HG02642 (cell line): ENCODE results near the gene TOMM40L.

Experiments
- ATAC-seq: cut with Tn5 transposase; IDR thresholded peaks from one replicate; pipeline ENCODE4 v1.9.1; 2021; ENCODE audit warnings: mild to moderate bottlenecking; ENCODE audit not compliant: unreplicated experiment, poor library complexity

The TOMM40L gene

DNA sequence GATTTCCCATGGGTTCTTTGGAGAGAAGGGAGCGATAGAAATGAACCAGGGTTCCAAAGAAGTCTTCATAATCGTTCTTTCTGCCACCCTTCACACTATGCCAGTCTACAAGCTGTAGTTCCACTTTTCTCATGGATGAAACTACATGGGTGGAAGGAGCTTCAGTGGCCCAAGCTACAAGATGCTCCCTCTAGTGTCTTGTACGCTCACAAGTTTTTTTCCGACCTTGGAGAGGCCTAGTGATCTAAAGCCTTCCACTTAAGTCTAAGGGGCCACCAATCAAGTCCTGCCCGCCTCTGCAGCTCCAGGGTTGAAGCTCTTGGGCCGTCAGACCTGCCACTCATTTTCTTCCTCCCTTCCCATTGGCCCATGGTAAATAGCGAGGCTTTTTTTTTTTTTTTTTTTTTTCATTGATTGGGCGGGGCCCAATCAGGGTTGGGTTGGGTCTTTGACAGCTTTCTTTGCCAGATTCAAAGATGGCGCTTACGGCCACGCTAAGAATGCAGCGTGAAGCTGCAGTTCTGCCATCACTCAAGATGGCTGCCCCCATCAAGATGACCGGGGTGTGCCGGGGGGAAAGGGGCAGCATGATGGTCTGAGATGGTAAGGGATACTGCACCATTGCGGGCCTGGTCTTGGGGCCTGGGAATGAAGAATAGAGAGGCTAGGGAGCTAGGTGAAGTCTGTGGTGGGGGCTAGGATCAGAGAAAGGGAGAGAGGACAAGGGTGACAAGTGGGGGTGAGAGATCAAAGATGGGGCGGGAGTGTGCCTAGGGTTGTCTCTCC is at the start of gene TOMM40L:
Gene TOMM40L (plus strand): TSS at position 527 of the 786 bp plus-strand sequence. CDS start 430 bp downstream, outside the sequence.
- ATAC-seq: peak; percentile 95

DNA sequence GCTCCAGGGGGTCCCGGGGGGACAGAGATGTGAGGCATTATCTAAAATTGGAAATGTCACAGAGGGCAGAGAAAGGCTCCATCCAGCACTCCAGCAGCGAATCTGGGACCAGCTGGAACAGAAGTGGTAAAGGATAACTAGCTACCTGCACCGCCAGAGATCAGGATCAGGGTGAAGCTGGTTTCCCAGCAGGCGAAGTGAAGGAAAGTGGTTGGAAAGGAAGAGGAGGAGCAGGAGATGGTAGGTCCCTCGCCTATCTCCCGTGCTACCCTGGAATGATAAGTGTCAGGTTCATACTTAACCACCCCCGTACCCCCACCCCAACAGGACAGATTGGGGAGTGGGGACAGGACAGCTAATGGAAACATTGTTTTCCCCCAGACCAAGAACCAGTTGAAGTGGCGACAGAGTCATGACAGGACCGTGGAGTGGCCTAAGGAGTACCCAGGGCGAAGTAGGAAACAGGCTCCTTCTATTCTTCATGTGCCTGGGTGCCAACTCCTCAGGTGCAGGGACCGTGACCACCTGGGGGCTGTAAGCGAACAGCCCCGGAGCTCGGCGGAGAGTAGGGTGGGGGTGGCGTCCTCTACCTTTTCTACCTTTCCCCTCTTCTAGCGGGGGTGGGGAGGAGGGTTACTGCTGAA is 49.3 kb upstream of the TOMM40L start:
- no peak for ATAC-seq

GRCh38 chr1:161177112-161177935 is 48.5 kb upstream of the TOMM40L start, which contains the start of gene B4GALT3:
Gene B4GALT3 (minus strand): TSS chr1:161177507. CDS start chr1:161176060, 1,447 bp downstream.
- peak; percentile 87 for ATAC-seq

- ATAC-seq: no peak
Observed at GRCh38 chr1:161177936-161178244, 48.0 kb upstream of the TOMM40L start.

DNA sequence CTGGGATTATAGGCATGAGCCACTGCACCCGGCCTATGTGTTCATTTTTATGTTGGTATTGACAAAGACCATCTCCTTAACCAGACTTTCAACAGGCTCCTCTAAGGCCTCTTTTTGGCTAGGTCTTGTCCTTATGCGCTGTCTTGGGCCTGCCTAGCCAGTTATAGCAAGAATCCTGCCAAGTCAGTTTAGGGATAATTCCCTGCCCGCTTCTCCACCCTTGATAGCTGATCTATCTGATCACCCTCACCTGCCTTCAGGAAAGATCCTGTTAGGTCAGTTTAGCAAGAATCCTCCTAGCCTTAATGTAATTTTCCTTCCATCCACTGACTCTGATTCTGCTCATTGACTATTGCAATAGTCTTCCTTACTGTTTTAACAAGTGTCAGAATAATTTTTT is 46.2 kb upstream of the TOMM40L start:
- ATAC-seq: no peak

DNA sequence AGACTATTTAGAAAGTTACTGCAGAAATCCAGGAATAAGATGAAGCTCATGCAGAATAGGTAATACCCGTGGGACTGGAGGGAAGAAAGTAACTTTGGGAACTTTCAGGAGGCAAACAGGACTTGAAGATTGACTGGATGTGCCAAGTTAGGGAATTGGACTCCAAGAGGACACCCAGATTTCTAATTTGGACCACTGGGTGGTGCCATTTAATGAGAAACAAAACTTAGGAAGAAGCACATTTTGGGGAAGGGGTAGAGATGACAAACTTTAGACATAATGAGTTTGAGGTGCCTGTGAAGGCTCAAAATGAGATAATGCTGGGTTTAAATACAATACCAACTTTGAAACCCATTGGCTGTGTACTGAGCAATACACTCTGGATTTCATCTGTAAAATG is 45.2 kb upstream of the TOMM40L start:
- ATAC-seq: no peak

- ATAC-seq: no peak
Observed at GRCh38 chr1:161182214-161182613, 43.6 kb upstream of the TOMM40L start.

DNA sequence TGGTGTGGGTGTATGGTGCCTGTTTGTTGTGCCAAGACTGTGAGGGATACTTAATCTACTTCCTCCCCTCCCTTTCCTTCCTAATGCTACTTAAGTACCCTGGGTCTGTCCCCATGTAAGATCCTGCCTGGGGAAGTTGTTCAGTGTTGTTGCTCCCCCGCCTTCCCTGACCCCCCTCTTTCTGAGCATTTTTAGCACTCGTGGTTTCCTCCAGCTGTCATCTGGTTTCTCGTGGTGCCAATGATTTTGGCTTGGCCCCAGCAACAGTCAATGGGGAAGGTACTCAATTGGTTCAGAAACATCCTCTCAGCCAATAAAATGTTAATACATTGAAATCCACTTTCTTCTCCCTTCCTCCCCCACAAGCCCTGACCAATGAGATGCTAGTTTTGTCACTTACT is 40.6 kb upstream of the TOMM40L start:
- peak; percentile 77 for ATAC-seq

DNA sequence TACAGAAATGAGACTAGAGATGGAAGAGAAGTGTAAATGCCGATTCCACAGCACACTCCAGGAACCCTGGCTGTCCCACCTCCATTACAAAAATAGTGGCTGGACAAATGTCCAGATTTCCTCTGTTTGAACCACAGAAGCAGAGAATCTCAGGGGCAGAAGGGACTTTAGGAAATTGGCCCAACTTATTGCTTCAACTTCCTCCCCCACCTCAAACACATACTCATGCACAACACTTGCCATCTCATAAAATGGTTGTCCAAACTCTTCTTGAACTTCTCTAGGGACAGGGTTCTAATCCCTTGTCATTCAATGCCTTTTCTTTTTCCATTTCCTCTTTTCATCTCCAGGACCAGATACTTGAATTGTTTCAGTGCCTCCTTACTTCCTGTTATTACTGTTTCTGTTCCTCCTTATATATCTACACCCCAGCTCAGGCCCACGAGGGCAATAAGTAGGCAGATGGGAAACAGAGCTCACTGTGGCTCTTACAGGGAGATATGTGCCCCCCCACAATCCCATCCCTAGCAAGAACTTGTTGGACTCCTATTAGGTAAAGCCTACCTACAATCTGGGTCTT is 40.0 kb upstream of the TOMM40L start:
- ATAC-seq: peak; percentile 24

DNA sequence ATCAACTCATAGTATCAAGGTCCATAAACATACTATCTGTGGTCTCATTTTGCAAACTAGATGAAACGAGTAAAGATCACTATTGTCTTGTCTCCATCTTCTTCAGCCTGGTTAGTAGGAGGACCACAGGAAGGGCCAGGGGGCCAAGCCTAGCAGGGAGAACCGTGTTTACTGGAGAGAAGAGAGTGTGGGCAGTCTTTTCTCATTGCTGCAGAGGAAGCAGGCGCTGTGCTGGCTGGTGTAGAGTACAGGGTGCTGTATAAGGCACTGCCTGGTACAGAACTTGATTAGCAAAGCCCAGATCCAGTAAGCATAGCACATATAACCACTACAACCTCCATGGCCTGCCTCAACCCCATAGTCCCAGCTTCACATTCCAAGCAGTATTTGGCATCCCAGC is 38.5 kb upstream of the TOMM40L start:
- ATAC-seq: no peak

GRCh38 chr1:161188381-161188780 is 37.5 kb upstream of the TOMM40L start:
- ATAC-seq: no peak

- no peak for ATAC-seq
Observed at GRCh38 chr1:161189036-161189435, 36.8 kb upstream of the TOMM40L start.

- ATAC-seq: no peak
Observed at GRCh38 chr1:161190962-161191521, 34.8 kb upstream of the TOMM40L start.

DNA sequence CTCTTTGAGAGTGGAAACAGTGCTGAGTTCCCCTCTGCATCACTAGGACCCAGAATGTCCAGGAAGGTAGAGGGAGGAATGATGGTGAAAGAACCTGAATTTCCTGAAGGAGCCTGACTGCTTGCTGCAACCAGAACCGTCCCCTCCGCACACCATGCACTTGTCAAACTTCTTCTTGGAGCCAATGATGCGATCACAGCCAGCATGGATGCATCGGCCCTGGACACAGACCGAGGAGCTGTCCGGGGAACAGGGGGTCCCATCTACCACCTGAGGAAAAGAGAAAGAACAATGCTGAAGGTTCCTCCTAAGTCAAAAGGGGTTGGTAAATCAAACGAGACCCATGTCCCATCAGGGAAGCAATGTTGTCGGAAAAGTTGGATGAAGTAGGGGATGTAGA is 33.9 kb upstream of the TOMM40L start:
- ATAC-seq: no peak

DNA sequence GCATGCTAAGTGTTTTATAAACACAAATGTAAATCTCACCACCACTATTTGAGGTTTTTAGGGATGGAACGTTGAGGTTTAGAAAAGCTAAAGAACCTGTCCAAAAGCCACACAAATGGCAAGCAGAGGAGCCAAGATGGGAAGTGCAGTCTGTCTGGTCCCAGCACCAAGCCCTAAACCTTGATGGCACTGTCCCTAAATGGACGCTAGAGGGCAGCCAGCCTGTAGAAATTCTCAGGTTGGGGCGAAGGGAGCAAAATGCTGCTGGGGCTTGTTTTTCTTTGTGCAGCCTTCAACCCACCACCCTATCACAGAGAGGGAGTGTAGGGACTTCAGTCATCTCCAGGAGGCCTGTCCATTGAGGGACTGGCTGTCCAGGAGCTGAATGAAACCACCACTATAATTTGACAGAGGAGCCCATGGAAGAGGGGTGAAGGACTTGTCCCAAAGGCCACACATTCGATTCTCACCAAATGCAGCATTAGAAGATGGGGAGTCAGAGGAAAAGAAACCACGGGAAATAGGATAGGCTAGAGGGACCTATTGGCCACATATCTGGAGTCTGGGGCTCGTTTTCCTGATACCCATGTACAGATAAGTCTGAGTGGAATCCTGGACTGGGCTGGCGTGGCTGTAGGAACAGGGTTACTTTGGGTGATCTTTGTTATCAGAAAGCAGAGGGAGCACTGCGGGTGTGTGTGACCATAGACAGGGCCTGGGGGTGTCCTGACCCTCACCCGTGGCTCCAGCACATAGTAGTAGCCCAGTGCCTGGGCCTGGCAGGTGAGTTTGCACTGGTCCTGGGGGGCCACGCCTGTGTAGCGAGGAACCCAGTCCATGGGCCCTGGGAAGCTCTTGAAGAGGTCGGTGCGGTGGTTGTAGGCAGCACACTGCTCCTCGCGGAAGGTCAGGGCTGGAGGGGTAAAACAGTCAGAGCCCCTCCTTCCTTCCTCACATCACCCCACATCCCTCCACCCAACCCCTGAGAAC is 33.1 kb upstream of the TOMM40L start:
- ATAC-seq: peak; percentile 68

DNA sequence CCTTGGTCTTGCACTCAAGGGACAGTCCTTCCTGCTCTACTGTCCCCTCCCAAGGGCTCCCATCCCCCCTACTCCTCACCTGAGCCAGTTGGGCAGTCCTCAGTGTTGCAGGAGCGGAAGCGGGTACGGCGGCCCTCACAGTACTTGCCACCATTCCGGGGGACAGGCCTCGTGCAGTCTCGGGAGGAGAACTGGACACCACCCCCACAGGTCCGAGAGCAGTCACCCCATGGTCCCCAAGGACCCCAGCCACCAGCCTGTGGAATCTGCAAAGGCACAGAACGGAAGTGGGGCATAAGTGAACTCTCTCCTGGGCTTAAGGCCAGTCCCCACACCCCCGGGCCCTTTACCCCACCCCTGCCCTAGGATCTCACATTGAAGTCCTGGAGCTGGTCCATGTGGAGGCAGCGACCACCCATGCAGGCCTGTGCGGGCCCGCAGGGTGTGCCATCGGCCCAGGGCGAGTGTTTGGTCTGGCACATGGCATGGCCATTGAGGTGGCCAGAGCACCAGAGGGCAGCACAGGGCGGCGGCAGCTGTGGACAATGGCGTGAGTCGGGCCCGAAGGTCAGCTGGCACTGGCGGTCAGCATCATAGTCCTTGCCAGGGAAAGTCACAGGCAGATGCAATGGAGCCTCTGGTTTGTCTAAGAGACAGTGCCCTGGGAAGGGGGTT is 32.2 kb upstream of the TOMM40L start:
- ATAC-seq: no peak

GRCh38 chr1:161195171-161195570 is 30.7 kb upstream of the TOMM40L start:
- ATAC-seq: no peak

GRCh38 chr1:161196111-161196510 is 29.7 kb upstream of the TOMM40L start:
- no peak for ATAC-seq
